Tibial nerve (tissue), 4 donors: Measurements from ENCODE around the gene RAB3IL1.

ENCODE experiments used
- CTCF ChIP-seq, 5 experiments: fragments of 200-600 bp in 3 of 5; fragments of 450-650 bp in 2 of 5; sonication (generic) in 3 of 5; IDR thresholded peaks; one replicate each; pipeline ENCODE4 v1.5.1; 2016 to 2019; ENCODE audit warnings: antibody characterized with exemption in 5 of 5, mild to moderate bottlenecking in 3 of 5, moderate library complexity in 2 of 5
- EP300 ChIP-seq, 2 donors: sonication (generic); formaldehyde crosslinking; IDR thresholded peaks; one replicate each; pipeline ENCODE4 v1.6.1; 2017; ENCODE audit warnings: antibody characterized with exemption in 2 of 2, mild to moderate bottlenecking in 1 of 2
- POLR2A ChIP-seq, 2 donors: fragments of 450-650 bp; IDR thresholded peaks; one replicate each; pipeline ENCODE4 v1.6.1; 2017; ENCODE audit warnings: antibody characterized with exemption in 2 of 2, mild to moderate bottlenecking in 2 of 2, moderate library complexity in 2 of 2

GRCh38 chr11:61904539-61905048 is 12.8 kb downstream of the RAB3IL1 start:
- TF ChIP-seq CTCF (IDR thresholded peaks at IDR 0.05) (no peak), EP300 (IDR thresholded peaks at IDR 0.05) (no peak), POLR2A (IDR thresholded peaks at IDR 0.05) (no peak)
